ENCODE results near the gene DDHD1.

The DDHD1 gene

GRCh38 chr14:53034688-53035230 is 118.4 kb downstream of the DDHD1 start:
- TF ChIP-seq CTCF (IDR thresholded peaks at IDR 0.05; ENCODE audit: low read depth, low read length, missing control alignments), result no peak
- DNase-seq (ENCODE audit: low read depth), result no peak
- no peak overlapping the region for H3K4me3 ChIP-seq (ENCODE audit: low read depth, low read length)

GRCh38 chr14:53034036-53034435 is 119.1 kb downstream of the DDHD1 start:
- H3K4me3 ChIP-seq (ENCODE audit: low read depth, low read length), result no peak overlapping the region
- no peak for TF ChIP-seq CTCF (IDR thresholded peaks at IDR 0.05; ENCODE audit: low read depth, low read length, missing control alignments)
- DNase-seq (ENCODE audit: low read depth), result no peak

GRCh38 chr14:53032838-53033390 is 120.2 kb downstream of the DDHD1 start:
- H3K4me3 ChIP-seq (ENCODE audit: low read depth, low read length), result no peak overlapping the region
- no peak for TF ChIP-seq CTCF (IDR thresholded peaks at IDR 0.05; ENCODE audit: low read depth, low read length, missing control alignments)
- no peak for DNase-seq (ENCODE audit: low read depth)

- H3K4me3 ChIP-seq (ENCODE audit: low read depth, low read length), result no peak overlapping the region
- TF ChIP-seq CTCF (IDR thresholded peaks at IDR 0.05; ENCODE audit: low read depth, low read length, missing control alignments), result no peak
- DNase-seq (ENCODE audit: low read depth), result no peak
These were observed 120.8 kb downstream of the DDHD1 start for GRCh38 chr14:53032161-53032803.

- H3K4me3 ChIP-seq (ENCODE audit: low read depth, low read length), result no peak overlapping the region
- TF ChIP-seq CTCF (IDR thresholded peaks at IDR 0.05; ENCODE audit: low read depth, low read length, missing control alignments), result no peak
- DNase-seq (ENCODE audit: low read depth), result no peak
These were observed 125.6 kb downstream of the DDHD1 start for GRCh38 chr14:53027562-53027961.

- H3K4me3 ChIP-seq (ENCODE audit: low read depth, low read length), result no peak overlapping the region
- DNase-seq (ENCODE audit: low read depth), result no peak
- TF ChIP-seq CTCF (IDR thresholded peaks at IDR 0.05; ENCODE audit: low read depth, low read length, missing control alignments), result no peak
These were observed 126.1 kb downstream of the DDHD1 start for GRCh38 chr14:53027041-53027440.

- TF ChIP-seq CTCF (IDR thresholded peaks at IDR 0.05; ENCODE audit: low read depth, low read length, missing control alignments), result no peak
- no peak for DNase-seq (ENCODE audit: low read depth)
- H3K4me3 ChIP-seq (ENCODE audit: low read depth, low read length), result no peak overlapping the region
These were observed 129.8 kb downstream of the DDHD1 start for GRCh38 chr14:53023325-53023724.

All from GM12864 (cell line).